ENCODE measurements around the gene DNAH9.

DNA sequence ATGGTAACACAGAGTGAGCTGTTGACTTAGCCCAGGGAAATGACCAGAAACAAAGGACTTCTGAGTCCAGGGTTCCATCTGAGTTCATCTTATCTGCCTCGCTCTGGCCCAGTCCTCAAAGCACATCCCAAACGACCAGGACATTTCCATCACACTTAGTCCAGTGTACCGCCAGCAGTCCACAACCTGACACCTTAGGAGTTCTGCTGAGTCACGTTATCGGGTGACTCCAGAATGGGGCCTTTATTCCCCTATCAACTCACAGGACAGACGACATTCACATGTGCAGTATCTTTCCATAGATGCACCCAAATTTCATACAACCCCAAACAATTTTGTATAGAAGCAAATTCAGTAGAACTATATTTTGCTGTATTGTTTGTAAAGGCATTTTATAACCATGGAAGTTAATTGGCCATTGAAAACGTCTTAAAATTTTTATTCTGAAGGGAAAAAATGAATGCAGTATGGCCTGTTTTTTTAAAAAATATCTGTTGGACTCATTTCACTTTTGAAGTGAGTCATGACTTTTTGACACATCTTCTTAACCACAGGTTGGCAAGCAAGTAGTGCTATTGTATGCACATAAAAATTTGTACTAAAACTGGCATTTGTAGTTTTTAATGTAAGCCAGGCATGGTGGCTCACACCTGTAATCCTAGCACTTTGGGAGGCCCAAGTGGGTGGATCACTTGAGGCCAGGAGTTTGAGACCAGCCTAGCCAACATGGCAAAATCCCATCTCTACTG is 352.7 kb downstream of the DNAH9 start:
- TF ChIP-seq, protein P1, sequence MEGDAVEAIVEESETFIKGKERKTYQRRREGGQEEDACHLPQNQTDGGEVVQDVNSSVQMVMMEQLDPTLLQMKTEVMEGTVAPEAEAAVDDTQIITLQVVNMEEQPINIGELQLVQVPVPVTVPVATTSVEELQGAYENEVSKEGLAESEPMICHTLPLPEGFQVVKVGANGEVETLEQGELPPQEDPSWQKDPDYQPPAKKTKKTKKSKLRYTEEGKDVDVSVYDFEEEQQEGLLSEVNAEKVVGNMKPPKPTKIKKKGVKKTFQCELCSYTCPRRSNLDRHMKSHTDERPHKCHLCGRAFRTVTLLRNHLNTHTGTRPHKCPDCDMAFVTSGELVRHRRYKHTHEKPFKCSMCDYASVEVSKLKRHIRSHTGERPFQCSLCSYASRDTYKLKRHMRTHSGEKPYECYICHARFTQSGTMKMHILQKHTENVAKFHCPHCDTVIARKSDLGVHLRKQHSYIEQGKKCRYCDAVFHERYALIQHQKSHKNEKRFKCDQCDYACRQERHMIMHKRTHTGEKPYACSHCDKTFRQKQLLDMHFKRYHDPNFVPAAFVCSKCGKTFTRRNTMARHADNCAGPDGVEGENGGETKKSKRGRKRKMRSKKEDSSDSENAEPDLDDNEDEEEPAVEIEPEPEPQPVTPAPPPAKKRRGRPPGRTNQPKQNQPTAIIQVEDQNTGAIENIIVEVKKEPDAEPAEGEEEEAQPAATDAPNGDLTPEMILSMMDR (IDR thresholded peaks at IDR 0.05; ENCODE audit: low read depth, low read length, missing input control), result no peak
- TF ChIP-seq FOXA1 (IDR thresholded peaks at IDR 0.05) (no peak), YY1 (IDR thresholded peaks at IDR 0.05) (no peak), SP1 (IDR thresholded peaks at IDR 0.05) (no peak), EGR1 (IDR thresholded peaks at IDR 0.05; ENCODE audit: low read depth in 2 of 2) (no peak), JUND (IDR thresholded peaks at IDR 0.05) (no peak), RXRA (IDR thresholded peaks at IDR 0.05) (no peak), GABPA (IDR thresholded peaks at IDR 0.05 in 1 of 2, conservative IDR thresholded peaks at IDR 0.05 in 1 of 2) (no peak), RAD21 (IDR thresholded peaks at IDR 0.05) (no peak), ZBTB33 (IDR thresholded peaks at IDR 0.05) (no peak), ATF3 (IDR thresholded peaks at IDR 0.05) (no peak), TAF1 (conservative IDR thresholded peaks at IDR 0.05) (no peak)
- TF ChIP-seq, protein P2, sequence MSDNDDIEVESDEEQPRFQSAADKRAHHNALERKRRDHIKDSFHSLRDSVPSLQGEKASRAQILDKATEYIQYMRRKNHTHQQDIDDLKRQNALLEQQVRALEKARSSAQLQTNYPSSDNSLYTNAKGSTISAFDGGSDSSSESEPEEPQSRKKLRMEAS (IDR thresholded peaks at IDR 0.05), result no peak

All from liver (tissue), 3 donors.